H9 (cell line): Measurements from ENCODE around the gene PXDC1. TPM values are rescaled to one million over a fixed set of nuclear protein-coding genes. Genes with fewer than 3 reads are reported as not detected.

Source experiments
- DNase-seq: peaks from one replicate; pipeline ENCODE4 v3.0.0-alpha.2; 2017
- H2AFZ ChIP-seq: one replicate; pipeline ENCODE4 v1.6.1; 2013; ENCODE audit warnings: mild to moderate bottlenecking, low read length, control low read depth, moderate library complexity
- H2AK5ac ChIP-seq: 2 replicates; pipeline ENCODE4 v1.6.1; 2013; ENCODE audit warnings: low read length, control low read depth, mixed read lengths; ENCODE audit not compliant: insufficient read length
- H2BK120ac ChIP-seq: one replicate; pipeline ENCODE4 v1.6.1; 2013; ENCODE audit warnings: low read depth, mild to moderate bottlenecking, low read length, control low read depth, inconsistent platforms; ENCODE audit not compliant: poor library complexity, severe bottlenecking
- H2BK12ac ChIP-seq: 2 replicates; pipeline ENCODE4 v1.6.1; 2013; ENCODE audit warnings: low read length, control low read depth, mixed read lengths, low read depth; ENCODE audit not compliant: insufficient read length
- H2BK15ac ChIP-seq: 2 replicates; pipeline ENCODE4 v1.6.1; 2013; ENCODE audit warnings: low read depth, low read length, control low read depth
- H2BK20ac ChIP-seq: one replicate; pipeline ENCODE4 v1.6.1; 2013; ENCODE audit warnings: low read depth, mild to moderate bottlenecking, low read length, control low read depth, inconsistent platforms; ENCODE audit not compliant: poor library complexity, severe bottlenecking
- H2BK5ac ChIP-seq: 2 replicates; pipeline ENCODE4 v1.6.1; 2013; ENCODE audit warnings: low read length, control low read depth, mixed read lengths; ENCODE audit not compliant: insufficient read length
- H3K14ac ChIP-seq: 2 replicates; pipeline ENCODE4 v1.6.1; 2013; ENCODE audit warnings: low read length, control low read depth; ENCODE audit not compliant: insufficient read depth
- H3K18ac ChIP-seq: 2 replicates; pipeline ENCODE4 v1.6.1; 2013; ENCODE audit warnings: low read depth, mild to moderate bottlenecking, mixed read lengths, low read length, control low read depth; ENCODE audit not compliant: insufficient read length
- H3K23ac ChIP-seq: 2 replicates; pipeline ENCODE4 v1.6.1; 2013; ENCODE audit warnings: low read length, control low read depth, mixed read lengths, low read depth; ENCODE audit not compliant: insufficient read length
- H3K23me2 ChIP-seq: 2 replicates; pipeline ENCODE4 v1.6.1; 2013; ENCODE audit warnings: low read depth, mild to moderate bottlenecking, mixed read lengths, low read length, control low read depth; ENCODE audit not compliant: insufficient read length, poor library complexity, severe bottlenecking
- H3K27ac ChIP-seq: 2 replicates; pipeline ENCODE4 v1.5.1; 2013; ENCODE audit warnings: low read length, control low read depth, mixed read lengths, low read depth; ENCODE audit not compliant: insufficient read length
- H3K27me3 ChIP-seq: 2 replicates; pipeline ENCODE4 v1.6.1; 2013; ENCODE audit warnings: low read length, control low read depth, inconsistent platforms; ENCODE audit not compliant: insufficient read depth
- H3K4ac ChIP-seq: 2 replicates; pipeline ENCODE4 v1.6.1; 2013; ENCODE audit warnings: low read depth, mild to moderate bottlenecking, control low read depth, inconsistent platforms, low read length, moderate library complexity
- H3K4me1 ChIP-seq: 2 replicates; pipeline ENCODE4 v1.6.1; 2013; ENCODE audit warnings: low read length, control low read depth, inconsistent platforms; ENCODE audit not compliant: insufficient read depth
- H3K4me2 ChIP-seq: 2 replicates; pipeline ENCODE4 v1.6.1; 2013; ENCODE audit warnings: low read length, control low read depth, mixed read lengths; ENCODE audit not compliant: insufficient read length, insufficient read depth
- H3K56ac ChIP-seq: 2 replicates; pipeline ENCODE4 v1.6.1; 2013; ENCODE audit warnings: low read depth, mild to moderate bottlenecking, mixed read lengths, low read length, control low read depth; ENCODE audit not compliant: insufficient read length
- H3K79me1 ChIP-seq: 2 replicates; pipeline ENCODE4 v1.6.1; 2013; ENCODE audit warnings: low read depth, mild to moderate bottlenecking, moderate library complexity, low read length, control low read depth, inconsistent platforms; ENCODE audit not compliant: insufficient read depth, poor library complexity, severe bottlenecking
- H3K79me2 ChIP-seq: 2 replicates; pipeline ENCODE4 v1.6.1; 2013; ENCODE audit warnings: low read length, control low read depth, inconsistent platforms; ENCODE audit not compliant: insufficient read depth
- H3K9ac ChIP-seq: 2 replicates; pipeline ENCODE4 v1.6.1; 2013; ENCODE audit warnings: low read length, control low read depth, mixed read lengths; ENCODE audit not compliant: insufficient read length; ENCODE audit errors: extremely low read depth
- H3K9me3 ChIP-seq: one replicate; pipeline ENCODE4 v1.6.1; 2013; ENCODE audit warnings: low read depth, low read length, inconsistent platforms; ENCODE audit not compliant: control insufficient read depth
- H3T11ph ChIP-seq: one replicate; pipeline ENCODE4 v1.6.1; 2013; ENCODE audit warnings: mild to moderate bottlenecking, low read length, control low read depth, inconsistent platforms
- H4K20me1 ChIP-seq: one replicate; pipeline ENCODE4 v1.6.1; 2013; ENCODE audit not compliant: control insufficient read depth, insufficient read length, insufficient read depth
- H4K5ac ChIP-seq: 2 replicates; pipeline ENCODE4 v1.6.1; 2013; ENCODE audit warnings: low read depth, mild to moderate bottlenecking, mixed read lengths, low read length, control low read depth; ENCODE audit not compliant: insufficient read length
- H4K8ac ChIP-seq: replicated peaks from 2 replicates; pipeline ENCODE4 v1.6.1; 2013; ENCODE audit warnings: low read length, control low read depth, mixed read lengths, low read depth; ENCODE audit not compliant: insufficient read length
- H4K91ac ChIP-seq: 2 replicates; pipeline ENCODE4 v1.6.1; 2013; ENCODE audit warnings: low read depth, mild to moderate bottlenecking, moderate library complexity, mixed read lengths, low read length, control low read depth; ENCODE audit not compliant: insufficient read length
- H3K27ac Mint-ChIP-seq, 3 experiments: 2 replicates in 2 of 3; 3 replicates in 1 of 3; pipeline ENCODE4 v1.8.0; 2020 to 2021; ENCODE audit warnings: mixed read lengths in 3 of 3, mild to moderate bottlenecking in 1 of 3, moderate library complexity in 1 of 3
- H3K27me3 Mint-ChIP-seq: 2 replicates; pipeline ENCODE4 v1.8.0; 2021; ENCODE audit warnings: low read depth, mild to moderate bottlenecking, moderate library complexity, mixed read lengths
- H3K36me3 Mint-ChIP-seq, 3 experiments: 2 replicates in 2 of 3; 3 replicates in 1 of 3; pipeline ENCODE4 v1.8.0; 2020 to 2021; ENCODE audit warnings: low read depth in 3 of 3, mixed read lengths in 3 of 3; ENCODE audit not compliant: insufficient read depth in 1 of 3
- H3K4me1 Mint-ChIP-seq, 2 experiments: 2 replicates each; pipeline ENCODE4 v1.8.0; 2020; ENCODE audit warnings: mixed read lengths in 2 of 2
- H3K4me3 Mint-ChIP-seq, 2 experiments: 2 replicates in 1 of 2; 3 replicates in 1 of 2; pipeline ENCODE4 v1.8.0; 2020 to 2021; ENCODE audit warnings: mild to moderate bottlenecking in 2 of 2, mixed read lengths in 2 of 2, moderate library complexity in 1 of 2
- H3K9me3 Mint-ChIP-seq, 2 experiments: 2 replicates in 1 of 2; 3 replicates in 1 of 2; pipeline ENCODE4 v1.8.0; 2020; ENCODE audit warnings: mild to moderate bottlenecking in 2 of 2, mixed read lengths in 2 of 2, moderate library complexity in 1 of 2
- CTCF ChIP-seq: fragments of 200-600 bp; sonication (generic); conservative IDR thresholded peaks from 3 replicates; pipeline ENCODE4 v1.8.0; 2021; ENCODE audit warnings: antibody characterized with exemption, mild to moderate bottlenecking
- WGBS: extraction: QIAGEN DNeasy Blood & Tissue Kit; methylation state at CpG from one replicate; pipeline ENCODE4 v1.1.7; 2013; ENCODE audit warnings: missing lambda C conversion rate, low lambda C conversion rate, mixed read lengths; ENCODE audit not compliant: insufficient read length; ENCODE audit errors: extremely low coverage; 5-methylcytosine and 5-hydroxymethylcytosine counted together
- total RNA-seq: library from RNA; stranded (reverse); gene quantifications from 2 replicates; pipeline ENCODE4 v1.2.1, GENCODE V29; 2021

PXDC1 gene
- total RNA-seq, 1 experiment from 2014 or later, result 3.1 TPM

GRCh38 chr6:3726421-3726820 is 25.1 kb downstream of the PXDC1 start:
- H2BK12ac ChIP-seq, result no peak overlapping the region
- no peak overlapping the region for H3K4ac ChIP-seq
- H4K91ac ChIP-seq, result no peak overlapping the region
- no peak overlapping the region for H3K23ac ChIP-seq
- Mint-ChIP-seq H3K4me1 (peaks cover 21 to 22% of the 10 kb centered on the region in 2 experiments), H3K27ac (no peak overlapping the region), H3K27me3 (0 out of 2 replicates have a peak, but pooled peaks cover 2% of the 10 kb centered on the region), H3K9me3 (no peaks in the 10 kb centered on the region), H3K4me3 (no peak overlapping the region), H3K36me3 (no peaks in the 10 kb centered on the region; a peak in 4 of 7 replicates)
- no peak overlapping the region for H3K27ac ChIP-seq
- no peak for TF ChIP-seq CTCF
- H3K4me1 ChIP-seq, result peaks cover 6% of the 10 kb centered on the region; the same call in 1 of the 2 replicates
- H2AK5ac ChIP-seq, result no peak overlapping the region
- WGBS, result no CpG with 5 or more reads among the region's 13 CpGs
- H4K20me1 ChIP-seq, result no peaks in the 10 kb centered on the region
- H3K23me2 ChIP-seq, result no peaks in the 10 kb centered on the region
- no peaks in the 10 kb centered on the region for H3K9me3 ChIP-seq
- H3K56ac ChIP-seq, result no peak overlapping the region
- DNase-seq, result no peak
- no peak overlapping the region for H2BK15ac ChIP-seq
- H3K27me3 ChIP-seq, result no peaks in the 10 kb centered on the region
- no peak overlapping the region for H3K9ac ChIP-seq
- no peaks in the 10 kb centered on the region for H3K79me1 ChIP-seq
- no peak overlapping the region for H2BK120ac ChIP-seq
- H2BK5ac ChIP-seq, result no peak overlapping the region
- H4K5ac ChIP-seq, result no peak overlapping the region
- no peak overlapping the region for H4K8ac ChIP-seq
- H3K18ac ChIP-seq, result no peak overlapping the region
- no peak overlapping the region for H3T11ph ChIP-seq
- H3K14ac ChIP-seq, result no peak overlapping the region
- H3K4me2 ChIP-seq, result no peak overlapping the region
- H3K79me2 ChIP-seq, result no peaks in the 10 kb centered on the region
- H2BK20ac ChIP-seq, result no peak overlapping the region
- H2AFZ ChIP-seq, result no peak overlapping the region
